Right atrium auricular region (tissue), 2 donors: ENCODE measurements around the gene NACC2. TPM values are rescaled to one million over a fixed set of nuclear protein-coding genes. Genes with fewer than 3 reads are reported as not detected.

Source experiments
- DNase-seq: peaks from one replicate; pipeline ENCODE4 v3.0.0-alpha.2; 2019; ENCODE audit warnings: low spot score
- H3K27ac ChIP-seq, 2 donors: fragments of 200-600 bp; sonication (generic); 1 replicate in 1 of 2; 2 replicates in 1 of 2; pipeline ENCODE4 v1.5.1; 2016 to 2019
- H3K27me3 ChIP-seq, 2 donors: fragments of 200-600 bp; sonication (generic); one replicate each; pipeline versions ENCODE4 v1.5.1 to v1.6.0; 2017 to 2019
- H3K36me3 ChIP-seq: fragments of 200-600 bp; sonication (generic); one replicate; pipeline ENCODE4 v1.5.1; 2016
- H3K4me1 ChIP-seq, 2 donors: fragments of 200-600 bp; sonication (generic); one replicate each; pipeline versions ENCODE4 v1.5.1 to v1.6.0; 2017 to 2019
- H3K4me3 ChIP-seq, 2 donors: fragments of 200-600 bp; sonication (generic); 1 replicate in 1 of 2; 2 replicates in 1 of 2; pipeline ENCODE4 v1.5.1; 2017 to 2019; ENCODE audit warnings: mild to moderate bottlenecking in 1 of 2, moderate library complexity in 1 of 2
- H3K9me3 ChIP-seq, 2 donors: fragments of 200-600 bp; sonication (generic); one replicate each; pipeline ENCODE4 v1.5.1; 2019
- total RNA-seq, 2 donors: library from RNA; depleted of rRNA; stranded (reverse); fragments of >200 nt; gene quantifications; one replicate each; pipeline ENCODE4 v1.1.0, GENCODE V29; 2016
- TF ChIP-seq, protein P1 (sequence below), 2 donors: fragments of 200-600 bp; sonication (generic); IDR thresholded peaks; one replicate each; pipeline ENCODE4 v1.5.1; 2019; ENCODE audit warnings: antibody characterized with exemption in 2 of 2

The NACC2 gene
- total RNA-seq, 2 donors from 2014 or later, result 49.1 to 55.5 TPM

DNA sequence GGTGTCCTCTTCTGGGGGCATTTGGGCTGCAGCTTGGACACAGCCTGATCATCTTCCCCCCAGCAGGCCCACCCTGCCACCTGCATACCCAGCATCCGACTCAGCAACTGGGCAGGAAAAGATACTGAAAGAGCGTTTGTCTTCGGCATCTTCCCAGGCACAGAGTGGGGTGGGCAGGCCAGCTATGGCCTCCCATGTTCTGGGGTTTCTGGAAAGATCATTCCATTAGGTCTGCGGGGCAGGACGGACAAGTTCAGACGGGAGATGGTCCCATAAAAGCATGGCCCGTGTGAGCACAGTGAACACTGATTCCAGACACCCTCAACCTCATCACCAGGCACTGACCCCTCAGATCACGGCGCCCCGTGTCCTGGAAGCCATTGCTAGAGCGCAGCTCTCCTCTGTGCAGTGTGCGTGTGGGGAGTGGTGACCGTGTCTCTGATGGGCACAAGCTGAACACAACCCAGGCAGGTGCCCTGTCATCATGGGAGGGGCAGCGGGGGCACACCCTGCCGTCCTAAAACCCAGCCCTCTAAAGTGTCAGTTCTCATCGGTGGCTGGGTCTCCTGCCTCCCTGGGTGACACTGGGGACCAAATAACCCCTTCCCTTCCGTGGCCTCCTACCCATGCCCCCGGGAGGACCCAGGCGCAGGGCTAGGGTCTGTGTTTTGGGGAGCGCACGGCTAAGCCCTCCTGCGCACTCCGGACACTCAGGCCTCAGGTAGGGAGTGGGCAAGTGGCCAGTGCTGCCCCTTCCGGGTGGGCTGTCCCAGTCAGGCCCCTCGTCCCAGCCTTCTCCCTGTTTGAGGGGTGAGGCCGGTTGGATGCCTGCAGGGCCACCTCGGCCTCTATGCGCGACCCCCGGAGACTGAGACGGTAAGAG is 36.8 kb upstream of the NACC2 start:
- Histone ChIP-seq H3K36me3 (no peaks in the 10 kb centered on the region), H3K4me3 (no peak overlapping the region), H3K27ac (no peak overlapping the region), H3K9me3 (no peaks in the 10 kb centered on the region), H3K27me3 (no peaks in the 10 kb centered on the region), H3K4me1 (peaks cover 0 to 23% of the 10 kb centered on the region in 2 donors)
- DNase-seq, result no peak
- TF ChIP-seq, protein P1, sequence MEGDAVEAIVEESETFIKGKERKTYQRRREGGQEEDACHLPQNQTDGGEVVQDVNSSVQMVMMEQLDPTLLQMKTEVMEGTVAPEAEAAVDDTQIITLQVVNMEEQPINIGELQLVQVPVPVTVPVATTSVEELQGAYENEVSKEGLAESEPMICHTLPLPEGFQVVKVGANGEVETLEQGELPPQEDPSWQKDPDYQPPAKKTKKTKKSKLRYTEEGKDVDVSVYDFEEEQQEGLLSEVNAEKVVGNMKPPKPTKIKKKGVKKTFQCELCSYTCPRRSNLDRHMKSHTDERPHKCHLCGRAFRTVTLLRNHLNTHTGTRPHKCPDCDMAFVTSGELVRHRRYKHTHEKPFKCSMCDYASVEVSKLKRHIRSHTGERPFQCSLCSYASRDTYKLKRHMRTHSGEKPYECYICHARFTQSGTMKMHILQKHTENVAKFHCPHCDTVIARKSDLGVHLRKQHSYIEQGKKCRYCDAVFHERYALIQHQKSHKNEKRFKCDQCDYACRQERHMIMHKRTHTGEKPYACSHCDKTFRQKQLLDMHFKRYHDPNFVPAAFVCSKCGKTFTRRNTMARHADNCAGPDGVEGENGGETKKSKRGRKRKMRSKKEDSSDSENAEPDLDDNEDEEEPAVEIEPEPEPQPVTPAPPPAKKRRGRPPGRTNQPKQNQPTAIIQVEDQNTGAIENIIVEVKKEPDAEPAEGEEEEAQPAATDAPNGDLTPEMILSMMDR (IDR thresholded peaks at IDR 0.05), result no peak

DNA sequence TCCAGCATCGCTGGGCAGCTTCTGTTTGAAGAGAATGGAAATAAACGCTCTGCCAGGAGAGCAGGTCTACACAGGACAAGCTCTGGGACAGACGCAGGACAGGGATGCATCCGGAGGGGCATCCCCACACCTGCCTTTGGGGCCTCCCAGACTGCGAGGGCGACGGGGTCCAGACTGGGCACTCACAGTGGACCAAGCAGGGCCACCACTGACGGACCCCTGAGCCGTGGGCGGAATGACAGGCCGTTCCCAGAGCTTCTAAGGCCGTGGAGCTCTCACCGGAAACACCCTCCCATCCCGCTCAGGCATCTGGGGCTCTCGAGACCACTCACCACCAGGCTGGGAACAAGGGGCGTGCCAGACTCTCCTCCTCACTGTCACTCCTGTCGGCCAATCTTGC is 34.1 kb upstream of the NACC2 start:
- no peak for DNase-seq
- H3K36me3 ChIP-seq, result no peaks in the 10 kb centered on the region
- H3K27ac ChIP-seq, result no peak overlapping the region
- peaks cover 0 to 20% of the 10 kb centered on the region in 2 donors for H3K4me1 ChIP-seq
- TF ChIP-seq, protein P1 (IDR thresholded peaks at IDR 0.05), result no peak
- no peaks in the 10 kb centered on the region for H3K27me3 ChIP-seq
- no peak overlapping the region for H3K4me3 ChIP-seq
- H3K9me3 ChIP-seq, result no peaks in the 10 kb centered on the region

GRCh38 chr9:136128436-136128835 is 33.3 kb upstream of the NACC2 start:
- TF ChIP-seq, protein P1 (IDR thresholded peaks at IDR 0.05), result no peak
- H3K27ac ChIP-seq, result no peak overlapping the region
- no peaks in the 10 kb centered on the region for H3K9me3 ChIP-seq
- peaks cover 0 to 13% of the 10 kb centered on the region in 2 donors for H3K4me1 ChIP-seq
- no peaks in the 10 kb centered on the region for H3K27me3 ChIP-seq
- H3K4me3 ChIP-seq, result no peak overlapping the region
- H3K36me3 ChIP-seq, result no peaks in the 10 kb centered on the region
- no peak for DNase-seq

DNA sequence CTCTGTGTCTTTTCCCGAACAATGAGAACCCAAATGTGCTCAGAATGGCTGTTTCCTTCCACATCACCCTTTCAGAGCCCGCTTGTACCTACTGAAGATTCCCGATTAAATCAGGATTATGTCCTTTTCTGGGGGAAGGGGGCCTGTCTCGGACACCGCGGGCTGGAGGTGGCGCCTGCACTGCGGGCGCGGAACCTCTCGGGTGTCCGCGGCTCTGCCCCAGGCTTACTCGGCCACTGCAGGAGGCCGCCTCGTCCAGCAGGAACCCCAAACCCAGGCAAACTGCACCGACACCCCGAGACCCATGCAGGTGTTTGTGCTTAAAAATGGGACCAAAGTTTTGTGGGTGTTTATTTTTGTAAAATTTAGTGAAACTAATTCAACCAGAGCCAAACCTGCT is 32.2 kb upstream of the NACC2 start:
- H3K27ac ChIP-seq, result no peak overlapping the region
- no peaks in the 10 kb centered on the region for H3K36me3 ChIP-seq
- no peak overlapping the region for H3K4me3 ChIP-seq
- H3K27me3 ChIP-seq, result no peaks in the 10 kb centered on the region
- no peaks in the 10 kb centered on the region for H3K9me3 ChIP-seq
- TF ChIP-seq, protein P1 (IDR thresholded peaks at IDR 0.05), result no peak
- peaks cover 0 to 11% of the 10 kb centered on the region in 2 donors for H3K4me1 ChIP-seq
- no peak for DNase-seq

DNA sequence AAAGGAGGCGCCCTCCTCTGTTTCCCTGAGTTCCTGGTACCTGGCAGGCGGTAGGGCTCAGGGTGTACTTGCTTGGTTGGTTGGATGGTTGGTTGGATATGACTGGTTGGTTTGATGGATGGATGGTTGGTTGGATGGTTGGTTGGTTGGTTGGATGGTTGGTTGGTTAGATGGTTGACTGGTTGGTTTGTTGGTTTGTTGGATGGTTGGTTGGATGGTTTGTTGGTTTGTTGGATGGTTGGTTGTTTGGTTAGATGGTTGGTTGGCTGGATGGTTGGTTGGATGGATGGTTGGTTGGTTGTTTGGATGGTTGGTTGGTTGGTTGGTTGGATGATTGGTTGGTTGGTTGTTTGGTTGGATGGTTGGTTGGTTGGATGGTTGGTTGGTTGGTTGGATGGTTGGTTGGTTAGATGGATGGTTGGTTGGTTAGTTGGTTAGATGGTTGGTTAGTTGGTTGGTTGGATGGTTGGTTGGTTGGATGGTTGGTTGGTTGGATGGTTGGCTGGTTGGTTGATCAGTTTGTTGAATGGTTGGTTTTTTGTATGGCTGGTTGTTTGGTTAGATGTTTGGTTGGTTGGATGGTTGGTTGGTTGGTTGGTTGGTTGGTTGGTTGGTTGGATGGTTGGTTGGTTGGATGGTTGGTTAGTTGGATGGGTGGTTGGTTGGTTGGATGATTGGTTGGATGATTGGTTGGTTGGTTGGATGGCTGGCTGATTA is 30.0 kb upstream of the NACC2 start:
- TF ChIP-seq, protein P1 (IDR thresholded peaks at IDR 0.05), result no peak
- H3K36me3 ChIP-seq, result no peaks in the 10 kb centered on the region
- DNase-seq, result no peak

More for the DNA sequence above, 30.0 kb upstream of the NACC2 start:
- H3K4me3 ChIP-seq, result no peak overlapping the region
- no peaks in the 10 kb centered on the region for H3K9me3 ChIP-seq
- no peak overlapping the region for H3K27ac ChIP-seq
- H3K27me3 ChIP-seq, result no peaks in the 10 kb centered on the region
- H3K4me1 ChIP-seq, result peaks cover 0 to 14% of the 10 kb centered on the region in 2 donors
